ENCODE results near the gene C2CD3. TPM values are rescaled to one million over a fixed set of nuclear protein-coding genes. Genes with fewer than 3 reads are reported as not detected.

The C2CD3 gene
- total RNA-seq, 1 experiment from 2014 or later, result 22.0 TPM

DNA sequence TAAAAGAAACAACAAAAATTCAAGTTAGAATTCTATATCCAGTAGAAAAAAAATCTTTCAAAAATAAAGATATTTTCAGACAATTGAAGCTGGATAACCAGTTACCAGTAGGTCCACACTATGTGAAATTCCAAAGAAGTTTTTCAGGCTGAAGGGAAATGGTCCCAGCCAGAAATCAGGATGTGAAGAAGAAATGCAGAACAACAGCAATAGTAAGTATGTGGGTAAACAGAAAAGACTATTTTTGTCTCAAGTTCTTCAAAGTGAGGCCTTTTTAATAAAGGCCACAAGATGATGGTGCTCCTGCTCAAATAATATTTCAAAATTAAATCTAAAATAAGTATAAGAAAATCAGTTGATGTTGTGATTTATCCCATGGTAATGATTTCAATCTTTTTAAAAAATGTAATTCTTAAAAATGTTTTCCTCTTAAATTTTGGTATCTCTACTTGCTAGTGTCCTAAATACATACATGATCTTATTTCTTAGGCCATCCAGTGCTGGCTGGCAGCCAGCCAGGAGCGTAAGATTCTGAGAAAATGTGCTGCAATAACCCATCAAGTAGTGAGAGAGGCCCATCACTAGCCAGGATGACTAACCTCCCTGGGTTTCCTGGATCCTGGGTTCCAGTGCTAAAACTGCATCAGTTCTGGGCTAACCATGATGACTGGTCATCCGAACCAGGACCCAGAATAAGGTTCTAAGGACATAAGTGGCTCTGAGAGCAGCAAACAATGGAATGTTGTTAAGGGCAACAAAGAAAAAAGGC, 146.4 kb downstream of the C2CD3 start:
- no CpG with 5 or more reads among the region's 2 CpGs for whole genome bisulfite sequencing (ENCODE audit: extremely low coverage, insufficient read length, low lambda C conversion rate)
- Histone ChIP-seq H2BK12ac (ENCODE audit: insufficient read length, low read depth, low read length) (no peak overlapping the region), H3K14ac (ENCODE audit: insufficient read depth, low read length) (no peak overlapping the region), H3K9ac (ENCODE audit: extremely low read depth, insufficient read length, low read length) (no peak overlapping the region), H2AK5ac (ENCODE audit: insufficient read length, low read length) (no peak overlapping the region), H3K4ac (ENCODE audit: low read depth, low read length) (no peak overlapping the region), H4K20me1 (ENCODE audit: control insufficient read depth, insufficient read depth, insufficient read length) (no peaks in the 10 kb centered on the region), H3K9me3 (ENCODE audit: control insufficient read depth, low read depth, low read length) (no peaks in the 10 kb centered on the region), H4K8ac (replicated peaks; ENCODE audit: insufficient read length, low read depth, low read length) (no peak overlapping the region), H3K4me2 (ENCODE audit: insufficient read depth, insufficient read length, low read length) (no peak overlapping the region), H3K79me1 (ENCODE audit: insufficient read depth, low read depth, low read length, poor library complexity, severe bottlenecking) (no peaks in the 10 kb centered on the region), H3T11ph (ENCODE audit: low read length) (no peak overlapping the region), H3K56ac (ENCODE audit: insufficient read length, low read depth, low read length) (no peak overlapping the region), H2BK5ac (ENCODE audit: insufficient read length, low read length) (no peak overlapping the region), H3K18ac (ENCODE audit: insufficient read length, low read depth, low read length) (no peak overlapping the region), H3K27me3 (ENCODE audit: insufficient read depth, low read length) (no peaks in the 10 kb centered on the region), H3K79me2 (ENCODE audit: insufficient read depth, low read length) (no peaks in the 10 kb centered on the region), H4K91ac (ENCODE audit: insufficient read length, low read depth, low read length) (no peak overlapping the region), H3K23ac (ENCODE audit: insufficient read length, low read depth, low read length) (no peak overlapping the region), H3K27ac (ENCODE audit: insufficient read length, low read depth, low read length) (no peak overlapping the region), H4K5ac (ENCODE audit: insufficient read length, low read depth, low read length) (no peak overlapping the region), H2BK20ac (ENCODE audit: low read depth, low read length, poor library complexity, severe bottlenecking) (no peak overlapping the region), H2BK15ac (ENCODE audit: low read depth, low read length) (no peak overlapping the region), H2AFZ (ENCODE audit: low read length) (no peak overlapping the region), H3K23me2 (ENCODE audit: insufficient read length, low read depth, low read length, poor library complexity, severe bottlenecking) (no peaks in the 10 kb centered on the region), H3K4me1 (ENCODE audit: insufficient read depth, low read length) (no peaks in the 10 kb centered on the region), H2BK120ac (ENCODE audit: low read depth, low read length, poor library complexity, severe bottlenecking) (no peak overlapping the region)
- Mint-ChIP-seq H3K4me3 (no peak overlapping the region), H3K9me3 (no peaks in the 10 kb centered on the region), H3K27me3 (ENCODE audit: low read depth) (no peaks in the 10 kb centered on the region), H3K36me3 (ENCODE audit: insufficient read depth in 1 of 3, low read depth in 3 of 3) (peaks cover 0 to 8% (median 7%) of the 10 kb centered on the region in 3 experiments; a peak in 5 of 7 replicates), H3K27ac (no peak overlapping the region), H3K4me1 (peaks cover 0 to 7% of the 10 kb centered on the region in 2 experiments; a peak in 2 of 4 replicates)
- TF ChIP-seq, protein P1, sequence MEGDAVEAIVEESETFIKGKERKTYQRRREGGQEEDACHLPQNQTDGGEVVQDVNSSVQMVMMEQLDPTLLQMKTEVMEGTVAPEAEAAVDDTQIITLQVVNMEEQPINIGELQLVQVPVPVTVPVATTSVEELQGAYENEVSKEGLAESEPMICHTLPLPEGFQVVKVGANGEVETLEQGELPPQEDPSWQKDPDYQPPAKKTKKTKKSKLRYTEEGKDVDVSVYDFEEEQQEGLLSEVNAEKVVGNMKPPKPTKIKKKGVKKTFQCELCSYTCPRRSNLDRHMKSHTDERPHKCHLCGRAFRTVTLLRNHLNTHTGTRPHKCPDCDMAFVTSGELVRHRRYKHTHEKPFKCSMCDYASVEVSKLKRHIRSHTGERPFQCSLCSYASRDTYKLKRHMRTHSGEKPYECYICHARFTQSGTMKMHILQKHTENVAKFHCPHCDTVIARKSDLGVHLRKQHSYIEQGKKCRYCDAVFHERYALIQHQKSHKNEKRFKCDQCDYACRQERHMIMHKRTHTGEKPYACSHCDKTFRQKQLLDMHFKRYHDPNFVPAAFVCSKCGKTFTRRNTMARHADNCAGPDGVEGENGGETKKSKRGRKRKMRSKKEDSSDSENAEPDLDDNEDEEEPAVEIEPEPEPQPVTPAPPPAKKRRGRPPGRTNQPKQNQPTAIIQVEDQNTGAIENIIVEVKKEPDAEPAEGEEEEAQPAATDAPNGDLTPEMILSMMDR (conservative IDR thresholded peaks at IDR 0.05), result no peak
- no peak for DNase-seq

Measured in H9 (cell line).